NCI-H82 treated with DMSO at 0.1 percent for 48 hours (cell line): ENCODE results near the gene HMCN1.
A peak's percentile ranks its signal among the peaks of the same experiment; 100 is the strongest.
"Not testable (repeated sequence)": the region's sequence is repeated elsewhere in the genome, so short reads cannot be mapped to it uniquely, and the experiment has no call there.

Source experiments
- DNase-seq: peaks from one replicate; lab custom pipeline; 2025; ENCODE audit not compliant: unreplicated experiment; lab: John Stamatoyannopoulos, UW

Gene HMCN1

DNA sequence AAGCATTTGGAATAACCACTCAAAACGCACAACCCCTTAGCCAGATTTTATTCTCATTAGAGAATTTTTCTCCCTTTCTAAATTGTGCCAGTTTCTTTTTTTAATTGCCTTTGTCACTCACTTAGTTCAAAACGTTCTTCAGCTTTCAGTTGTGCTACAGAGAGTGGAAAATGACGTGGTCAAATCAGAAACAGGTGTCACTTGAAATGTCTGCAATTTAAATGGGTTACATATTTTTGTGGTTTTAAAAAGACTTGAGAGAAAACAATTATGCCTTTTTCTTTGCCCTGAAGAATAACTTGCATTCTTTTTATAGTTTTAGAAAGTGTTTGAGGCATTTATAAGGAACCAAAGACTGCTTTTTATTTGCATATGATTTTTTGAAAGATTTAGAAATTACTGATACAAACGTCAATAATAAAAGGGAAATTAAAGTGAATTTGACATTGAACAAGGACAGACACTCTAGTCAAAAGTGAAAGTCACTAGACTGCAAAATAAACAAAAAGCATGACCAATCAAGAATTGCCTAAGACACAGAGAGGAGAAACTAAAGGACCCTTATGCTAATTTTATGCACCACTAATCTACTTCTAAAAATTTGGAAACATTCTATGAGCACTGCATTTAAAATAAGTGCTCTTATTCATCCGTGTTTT lies 449.9 kb downstream of the HMCN1 start:
- DNase-seq = no peak

DNA sequence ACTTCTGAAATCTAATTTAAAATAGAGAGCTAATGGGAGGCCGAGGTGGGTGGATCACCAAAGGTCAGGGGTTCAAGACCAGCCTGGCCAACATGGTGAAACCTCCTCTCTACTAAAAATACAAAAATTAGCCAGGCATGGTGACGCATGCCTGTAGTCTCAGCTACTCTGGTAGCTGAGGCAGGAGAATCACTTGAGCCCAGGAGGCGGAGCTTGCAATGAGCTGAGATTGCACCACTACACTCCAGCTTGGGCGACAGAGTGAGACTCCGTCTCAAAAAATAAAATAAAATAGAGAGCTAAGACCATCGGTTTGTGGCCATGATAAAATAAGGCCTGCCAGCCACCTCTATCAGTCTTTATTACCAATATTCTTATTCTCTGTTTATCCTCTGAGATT lies 452.1 kb downstream of the HMCN1 start:
- not testable (repeated sequence) for DNase-seq

DNA sequence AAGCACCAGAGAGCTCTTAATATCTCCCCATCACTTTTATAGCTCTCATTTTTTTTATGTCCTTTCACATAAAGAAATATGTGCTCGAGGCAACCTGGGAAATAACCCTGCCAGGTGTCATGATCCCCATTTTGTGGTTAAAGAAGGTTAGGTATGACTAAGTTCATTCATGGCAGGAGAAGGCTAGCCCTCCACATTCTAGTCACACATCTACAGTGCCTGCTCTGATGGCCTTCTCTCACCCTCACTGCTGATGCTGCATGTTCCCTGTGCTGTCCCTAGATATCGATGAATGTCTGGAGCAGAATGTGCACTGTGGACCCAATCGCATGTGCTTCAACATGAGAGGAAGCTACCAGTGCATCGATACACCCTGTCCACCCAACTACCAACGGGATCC lies 453.4 kb downstream of the HMCN1 start:
- no peak for DNase-seq

DNA sequence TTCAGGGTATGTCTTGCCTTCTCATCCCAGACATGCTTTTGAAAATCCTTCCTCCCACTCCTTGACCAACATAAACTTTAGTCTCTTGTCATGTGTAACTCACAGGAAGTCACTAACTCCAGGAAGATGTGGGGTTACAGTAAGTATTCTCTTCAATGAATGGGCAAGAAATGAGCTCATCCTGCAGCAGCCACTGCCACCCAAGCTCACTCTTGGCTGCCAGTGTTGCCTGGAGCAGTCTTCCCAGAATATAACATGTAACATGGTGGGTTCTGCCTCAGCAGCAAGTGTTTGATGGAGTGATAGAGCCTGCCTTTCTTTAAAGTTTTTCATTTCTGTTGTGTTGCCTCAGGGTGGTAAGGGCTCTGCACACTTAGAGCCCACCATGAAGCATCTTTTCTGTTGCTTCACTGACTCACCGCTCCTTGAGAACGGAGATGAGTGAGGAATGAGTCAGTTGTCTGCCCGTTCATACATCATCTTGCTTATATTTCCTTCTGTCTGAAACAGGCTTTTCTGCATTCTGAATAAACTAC lies 453.9 kb downstream of the HMCN1 start:
- no peak for DNase-seq

DNA sequence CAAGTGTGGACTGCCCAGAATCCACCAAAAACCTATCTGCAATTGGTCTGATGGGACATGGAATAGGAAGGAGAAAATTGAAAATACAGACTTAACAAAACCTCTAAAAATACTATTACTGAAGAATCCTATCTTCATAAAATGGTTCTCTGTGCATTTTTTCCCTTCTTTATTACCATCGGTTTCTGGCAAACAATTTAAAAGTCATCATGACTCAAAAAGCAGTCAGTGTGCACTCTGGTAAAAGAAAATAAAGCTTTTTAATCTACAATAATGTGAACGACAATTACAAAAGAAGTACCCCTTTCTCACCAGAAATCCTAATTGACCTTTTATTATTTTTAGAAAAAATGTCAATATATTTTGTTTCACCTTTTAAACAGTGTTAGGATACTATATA lies 454.5 kb downstream of the HMCN1 start:
- no peak for DNase-seq

DNA sequence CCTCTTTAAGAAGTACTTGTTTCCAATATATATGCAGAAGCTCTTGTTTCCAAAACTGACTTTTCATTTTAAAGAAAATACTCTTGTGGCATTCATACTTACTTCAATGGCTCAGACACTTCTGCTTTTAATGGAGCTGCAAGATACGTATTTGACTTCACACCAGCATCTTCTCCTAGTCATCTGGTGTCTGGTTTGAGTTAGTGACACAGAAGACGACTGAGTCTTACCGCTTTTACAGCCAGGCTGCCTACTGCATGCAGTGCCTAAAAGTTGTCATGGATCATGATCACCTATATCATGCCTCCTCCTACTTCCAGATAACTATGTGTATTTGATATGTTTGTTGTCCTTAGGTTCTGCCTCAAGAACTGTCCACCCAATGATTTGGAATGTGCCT lies 455.0 kb downstream of the HMCN1 start:
- no peak for DNase-seq

DNA sequence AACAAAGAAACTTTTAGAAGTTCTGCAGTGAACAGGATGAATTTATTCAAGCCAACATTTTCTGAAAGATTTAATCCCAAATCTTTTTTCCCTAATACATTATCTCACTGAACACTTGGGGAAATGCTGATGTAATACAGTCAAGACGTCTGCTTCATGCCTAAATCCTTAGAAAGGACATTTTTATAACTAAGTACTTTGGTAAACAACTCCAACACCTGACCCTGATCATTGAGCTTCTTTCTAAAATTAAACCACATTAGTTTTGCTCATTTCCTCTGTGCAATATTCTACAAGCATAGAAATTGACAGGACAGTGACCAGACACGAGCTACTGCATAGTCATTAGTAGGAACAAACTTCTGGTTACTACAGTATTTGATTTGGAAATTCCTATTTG lies 457.3 kb downstream of the HMCN1 start:
- DNase-seq = no peak

DNA sequence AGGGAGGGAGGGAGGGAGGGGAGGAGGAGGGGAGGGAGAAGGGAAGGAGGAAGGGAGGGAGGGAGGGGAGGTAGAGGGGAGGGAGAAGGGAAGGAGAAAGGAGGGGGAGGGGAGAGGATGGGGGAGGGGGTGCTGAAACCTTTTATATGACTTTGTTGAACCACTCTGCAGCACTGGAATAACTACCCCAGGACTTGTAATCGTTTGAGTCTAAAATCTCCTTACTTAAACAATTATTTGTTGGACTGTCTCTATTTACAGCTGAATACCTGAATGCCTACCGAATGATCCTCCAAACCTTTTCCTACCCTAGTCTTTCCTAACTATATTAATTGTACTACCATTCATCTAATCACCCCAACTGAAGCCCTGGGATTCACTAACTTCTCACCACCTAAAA lies 459.0 kb downstream of the HMCN1 start:
- DNase-seq = no peak

DNA sequence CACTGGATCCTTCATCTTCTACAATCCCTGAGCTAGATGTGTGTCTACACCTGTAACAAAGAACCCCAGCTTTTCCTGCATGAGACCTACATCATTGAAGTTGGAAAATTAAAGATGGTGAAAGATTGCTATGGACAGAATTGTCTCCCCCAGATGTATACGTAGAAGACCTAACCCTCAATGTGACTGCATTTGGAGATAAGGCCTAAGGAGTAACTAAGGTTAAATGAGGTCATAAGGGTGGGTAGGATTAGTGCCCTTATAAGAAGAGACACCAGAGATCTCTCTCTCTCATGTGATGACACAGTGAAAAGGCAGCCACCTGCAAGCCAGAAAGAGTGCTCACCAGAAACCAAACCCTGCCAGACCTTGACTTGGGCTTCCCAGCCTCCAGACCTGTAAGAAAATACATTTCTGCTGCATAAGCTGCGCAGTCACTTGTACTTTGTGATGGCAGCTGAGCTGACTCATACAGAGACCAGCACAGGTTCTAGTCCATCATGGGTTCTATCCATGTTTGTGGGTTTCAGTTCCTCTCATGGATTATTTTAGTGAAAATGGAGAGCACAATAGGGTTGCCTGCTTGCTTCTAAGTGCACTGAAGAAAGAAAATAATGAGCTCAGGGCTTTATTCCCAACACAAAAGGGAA lies 460.0 kb downstream of the HMCN1 start:
- no peak for DNase-seq

DNA sequence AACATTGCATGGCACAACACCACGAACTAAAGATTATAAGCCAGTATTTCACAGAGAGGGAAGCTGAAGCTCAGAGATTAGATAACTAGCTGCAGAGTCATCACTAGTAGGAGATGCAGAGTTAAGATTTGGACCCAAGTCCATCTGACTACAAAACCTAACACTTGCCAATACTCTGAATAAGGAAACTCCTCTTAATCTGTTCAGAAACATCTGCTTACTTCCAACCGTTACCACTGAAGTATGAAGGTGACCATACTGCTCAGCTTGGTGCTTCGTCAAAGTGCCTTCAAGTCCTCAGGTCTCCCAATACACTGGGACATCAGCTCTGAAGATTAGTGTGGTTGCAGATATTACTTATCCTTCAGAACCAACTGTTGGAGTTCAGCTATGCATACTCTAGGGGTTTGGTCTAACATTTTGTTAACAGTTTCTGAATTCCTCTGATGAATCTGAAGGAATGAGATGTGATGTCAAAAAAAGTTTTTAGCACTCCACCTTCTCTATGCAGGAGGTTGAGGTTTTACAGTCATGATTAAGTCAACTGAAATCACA lies 461.3 kb downstream of the HMCN1 start:
- DNase-seq = no peak

DNA sequence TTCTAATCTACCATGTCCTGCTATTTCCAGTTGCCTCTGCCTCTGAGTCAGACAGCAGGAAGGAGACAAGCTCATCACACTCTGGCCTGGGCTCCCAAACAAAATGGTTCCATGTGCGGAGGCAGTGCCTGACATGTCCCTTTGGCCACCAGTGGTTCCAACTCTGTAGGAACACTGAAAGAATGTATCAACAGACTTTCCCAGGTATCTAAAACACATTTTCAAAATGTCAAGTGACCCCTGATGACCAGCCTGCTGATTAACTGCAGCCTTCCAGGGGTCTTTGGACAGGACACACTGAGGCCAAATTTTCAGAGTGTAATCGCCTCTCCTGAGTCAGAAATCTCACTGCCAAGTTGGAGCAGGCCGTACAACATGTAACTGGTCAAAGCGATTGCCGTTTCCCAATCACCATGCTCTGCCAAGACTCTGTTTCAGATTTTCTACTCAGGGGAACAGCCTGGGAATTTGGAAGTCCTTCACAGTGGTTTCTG lies 468.1 kb downstream of the HMCN1 start:
- no peak for DNase-seq

DNA sequence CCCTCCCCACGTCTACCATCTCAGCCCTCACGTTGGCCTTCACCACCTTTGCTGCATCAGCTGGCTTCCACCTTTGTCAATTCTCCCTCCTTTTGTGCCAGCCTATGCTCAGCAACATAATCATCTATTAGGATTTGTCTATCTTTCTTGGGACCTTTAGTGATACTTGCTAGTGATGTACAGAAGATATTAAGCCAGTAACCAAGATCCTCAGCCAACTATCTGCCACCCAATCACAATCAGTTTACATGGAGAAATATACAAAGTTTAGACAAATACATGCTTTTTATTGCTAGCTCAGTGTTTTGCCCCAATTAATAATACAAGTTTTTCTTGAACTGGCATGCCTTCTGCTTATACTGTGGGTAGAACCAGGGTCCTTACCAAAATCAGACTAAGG lies 468.6 kb downstream of the HMCN1 start:
- no peak for DNase-seq

DNA sequence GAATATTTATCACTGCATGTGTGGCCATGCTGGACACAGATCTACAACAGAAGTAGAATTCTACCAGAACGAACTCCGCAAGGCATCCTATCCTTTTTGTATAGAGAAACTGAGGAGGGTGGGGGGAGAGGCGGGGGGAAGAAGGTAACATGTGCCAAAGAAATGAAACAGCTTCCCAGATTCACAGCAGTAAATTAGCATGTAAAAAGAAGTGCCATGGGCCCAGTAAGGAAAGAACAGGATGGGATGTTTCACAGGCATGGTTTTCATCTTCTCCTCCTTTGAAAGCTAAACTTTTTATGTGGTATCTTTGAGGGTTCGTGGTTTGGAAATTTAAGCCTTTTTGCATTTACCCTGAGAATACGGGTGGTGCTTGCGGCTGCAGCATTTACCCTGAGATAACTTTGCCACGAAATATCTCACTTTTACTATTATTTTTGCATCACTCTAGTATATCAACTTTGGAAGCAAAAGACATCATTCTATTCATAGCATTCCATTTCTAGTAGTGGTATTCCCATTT lies 471.9 kb downstream of the HMCN1 start:
- DNase-seq = no peak

DNA sequence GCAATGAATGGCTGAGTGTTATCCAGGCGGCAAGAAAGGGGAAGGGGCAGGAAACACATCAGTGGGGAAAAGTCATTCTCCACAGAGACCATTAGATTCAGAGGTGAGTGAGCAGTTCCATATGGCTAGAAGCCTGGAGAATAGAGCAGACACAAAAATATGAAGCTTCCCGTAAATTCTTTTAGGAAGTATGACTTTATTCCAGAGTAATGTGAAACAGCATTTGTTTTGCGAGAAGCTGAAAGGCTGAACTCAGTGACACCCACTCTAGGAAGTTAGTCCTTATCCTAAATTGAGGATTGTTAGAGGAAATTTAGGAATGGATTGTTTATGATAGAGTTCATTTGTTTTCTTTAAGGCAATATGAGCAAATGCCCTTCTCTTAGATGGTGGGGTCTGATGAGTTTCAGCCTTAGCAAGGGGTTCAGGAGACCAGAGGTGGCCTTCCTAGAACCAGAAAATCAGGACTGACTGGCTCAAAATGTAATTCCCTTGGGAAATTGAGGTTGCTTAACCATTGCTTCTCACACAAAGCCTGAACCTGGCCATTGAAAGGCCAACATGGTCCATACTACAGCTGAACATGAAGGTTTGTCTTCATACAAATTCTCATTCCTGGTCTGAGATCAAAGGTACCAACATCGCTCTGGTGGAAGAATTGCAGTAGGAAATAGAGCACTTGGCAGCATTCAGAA lies 473.3 kb downstream of the HMCN1 start:
- no peak for DNase-seq

DNA sequence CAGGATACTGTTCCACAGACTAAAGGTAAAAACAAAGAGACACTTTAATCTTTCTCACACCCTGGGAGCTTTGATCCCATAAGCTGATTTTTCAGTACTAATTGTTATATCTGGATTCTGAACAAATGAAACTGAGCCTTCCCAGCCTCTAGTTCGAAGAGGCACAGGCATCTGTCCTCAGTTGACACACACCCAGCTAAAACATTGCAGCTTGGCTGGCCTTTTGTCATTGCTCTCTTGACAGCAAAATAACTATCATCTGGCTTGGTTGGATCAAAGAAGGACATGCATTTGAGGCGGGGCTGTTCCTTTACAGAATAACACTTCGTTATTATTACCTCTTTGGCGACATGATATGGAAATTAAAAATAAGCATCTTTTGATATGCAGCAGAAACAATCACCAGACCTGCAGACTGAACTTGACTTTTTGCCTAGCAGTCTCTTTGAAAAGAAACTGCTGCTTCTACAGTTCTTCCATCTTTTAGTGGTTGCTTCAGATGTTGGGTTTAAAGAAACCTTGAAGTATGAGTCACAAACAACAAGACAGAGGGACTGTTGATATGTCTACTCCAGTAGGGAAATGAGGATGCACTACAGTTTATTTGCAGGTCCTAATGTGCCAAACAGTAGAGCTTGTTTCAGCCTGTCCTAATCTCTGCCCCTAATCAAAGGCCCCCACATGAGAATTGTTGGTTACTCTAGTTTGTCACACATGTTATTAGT lies 474.4 kb downstream of the HMCN1 start:
- peak; percentile 45 for DNase-seq

DNA sequence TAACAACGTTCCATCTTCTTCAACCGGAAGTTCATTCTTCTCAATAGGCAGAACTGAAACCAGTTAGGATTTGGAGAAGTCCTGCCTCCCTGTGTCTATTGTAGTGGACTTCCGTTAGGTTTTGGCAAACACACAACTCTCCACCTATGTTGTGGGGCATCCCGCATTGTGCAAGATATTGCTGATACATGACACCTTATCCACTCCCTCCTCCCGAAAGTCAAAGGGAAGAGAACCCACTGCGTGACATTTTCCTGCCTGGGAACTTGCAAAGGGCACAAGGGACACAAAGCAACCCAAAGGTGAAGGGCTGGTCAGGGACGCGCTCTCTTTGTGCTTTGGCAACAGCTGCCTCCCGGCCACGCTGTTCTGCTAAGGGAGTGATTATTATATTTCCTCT lies 476.1 kb downstream of the HMCN1 start:
- no peak for DNase-seq

DNA sequence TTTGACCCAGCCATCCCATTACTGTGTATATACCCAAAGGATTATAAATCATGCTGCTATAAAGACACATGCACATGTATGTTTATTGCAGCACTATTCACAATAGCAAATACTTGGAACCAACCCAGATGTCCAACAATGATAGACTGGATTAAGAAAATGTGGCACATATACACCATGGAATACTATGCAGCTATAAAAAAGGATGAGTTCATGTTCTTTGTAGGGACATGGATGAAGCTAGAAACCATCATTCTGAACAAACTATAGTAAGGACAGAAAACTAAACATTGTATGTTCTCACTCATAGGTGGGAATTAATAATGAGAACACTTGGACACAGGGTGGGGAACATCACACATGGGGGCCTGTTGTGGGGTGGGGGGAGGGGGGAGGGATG lies 477.4 kb downstream of the HMCN1 start:
- not testable (repeated sequence) for DNase-seq

DNA sequence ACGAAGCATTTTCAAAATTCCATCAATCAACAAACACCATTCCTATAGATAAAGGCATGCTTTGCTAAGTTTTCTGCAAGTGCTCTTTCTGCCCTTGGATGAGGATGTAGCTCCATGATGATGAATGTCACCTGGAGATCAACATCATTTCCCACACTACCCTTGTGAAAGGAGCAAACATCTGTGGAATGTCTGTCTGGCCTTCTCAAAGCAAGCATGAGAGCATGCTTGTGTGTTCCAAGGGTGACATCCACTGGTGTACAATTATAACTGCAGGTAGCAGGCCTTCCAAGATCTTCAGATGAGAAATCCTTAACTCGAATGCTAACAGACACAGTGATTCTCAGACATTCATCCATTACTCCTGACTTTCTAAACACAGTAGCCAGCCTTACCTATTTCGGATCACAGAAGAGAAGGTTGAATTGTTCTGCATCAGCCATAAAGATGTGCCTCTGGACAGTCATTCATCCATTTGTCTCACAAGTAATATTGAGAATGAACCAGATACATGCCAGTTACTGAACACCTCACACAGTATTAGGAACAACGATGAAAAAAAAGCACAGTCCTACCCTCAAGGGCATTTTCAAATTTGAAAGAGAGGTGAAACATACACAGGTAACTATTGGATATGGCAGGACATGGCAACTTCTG lies 478.5 kb downstream of the HMCN1 start:
- peak; percentile 65 for DNase-seq

DNA sequence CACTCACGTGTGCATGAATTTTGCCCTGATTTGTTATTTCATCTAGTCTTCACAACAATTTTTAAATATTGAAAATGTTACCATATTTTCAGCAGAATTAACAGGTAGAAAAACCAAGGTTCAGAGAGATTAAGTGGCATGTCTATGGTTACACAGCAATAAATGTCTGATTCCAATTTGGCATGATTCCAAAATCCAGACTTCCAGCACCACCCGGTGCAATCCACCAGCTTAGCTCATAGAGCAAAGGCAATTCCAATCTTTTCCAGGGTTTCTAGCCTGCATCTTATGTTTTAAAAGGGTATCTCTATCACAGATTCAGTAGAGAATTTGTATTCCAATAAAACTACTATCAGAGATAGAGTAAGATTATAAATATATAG lies 479.0 kb downstream of the HMCN1 start:
- peak; percentile 10 for DNase-seq

DNA sequence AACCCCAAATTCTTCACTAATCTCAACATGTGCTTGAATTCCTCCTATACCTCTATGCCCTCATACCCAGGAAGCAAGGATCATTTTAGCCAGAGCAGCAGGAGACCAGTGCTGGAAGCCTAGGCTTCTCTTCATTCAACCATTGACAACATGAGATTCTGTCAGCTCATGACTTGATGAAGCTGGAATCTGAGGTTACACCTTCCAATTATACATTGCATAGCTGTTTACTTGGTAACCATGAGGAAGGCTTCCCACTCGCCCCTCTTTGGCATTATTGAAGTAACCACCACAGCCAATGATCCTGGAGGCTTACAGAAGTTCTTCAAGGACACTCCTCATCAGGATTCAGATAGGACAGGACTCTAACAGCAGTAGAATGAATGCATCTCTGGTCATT lies 480.6 kb downstream of the HMCN1 start:
- no peak for DNase-seq
